Inflammatory macrophage treated with lipopolysaccharide for 4 hours (primary cell): ENCODE results near the gene ZNF282.
"Not testable (repeated sequence)": the region's sequence is repeated elsewhere in the genome, so short reads cannot be mapped to it uniquely, and the experiment has no call there.

Source experiments
- DNase-seq: peaks from one replicate; pipeline ENCODE4 v3.0.0-alpha.2; 2020

ZNF282 gene

DNA sequence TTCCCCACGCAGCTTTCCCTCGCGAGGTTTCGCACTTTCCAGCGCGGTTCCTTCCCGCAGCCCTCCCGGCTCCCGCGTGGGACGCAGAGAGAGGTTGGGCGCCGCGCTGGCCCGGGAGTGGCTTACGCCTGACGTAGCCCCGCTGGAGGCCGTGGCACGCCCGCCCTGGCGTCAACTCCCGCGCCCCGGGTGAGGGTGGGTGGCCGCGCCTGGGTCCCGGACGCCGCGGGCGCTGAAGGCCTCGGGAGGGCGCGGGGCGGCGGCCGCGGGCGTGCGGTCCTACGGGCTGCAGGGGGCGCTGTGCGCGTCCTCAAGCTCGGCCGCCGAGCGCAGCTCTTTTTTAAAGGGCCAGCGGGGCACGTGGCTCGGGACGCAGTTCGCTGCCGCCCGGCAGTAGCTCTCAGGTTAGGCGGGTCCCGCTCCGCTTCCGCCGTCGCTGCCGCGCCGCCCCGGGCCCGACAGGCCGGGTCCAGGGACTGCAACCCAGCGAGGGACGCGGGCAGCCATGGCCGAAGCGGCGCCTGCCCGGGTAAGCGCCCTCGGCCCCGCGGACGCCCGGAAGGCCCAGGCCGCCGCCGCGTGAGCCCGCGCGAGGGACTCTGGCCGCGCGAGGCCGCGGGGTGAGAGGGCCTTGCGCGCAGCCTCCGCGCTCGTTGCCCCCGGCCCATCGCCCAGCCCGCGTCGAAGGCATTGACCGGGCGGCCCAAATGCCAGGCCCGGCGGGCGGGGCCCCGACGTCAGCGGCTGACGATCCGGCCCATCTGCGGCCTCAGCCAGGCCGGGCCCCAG, 66.7 kb downstream of the ZNF282 start, which contains the start of gene ZNF783:
ZNF783 (plus strand) TSS at position 368 of the 789 bp plus-strand sequence; CDS start at position 506, 138 bp downstream.
- peak; percentile 86 for DNase-seq

DNA sequence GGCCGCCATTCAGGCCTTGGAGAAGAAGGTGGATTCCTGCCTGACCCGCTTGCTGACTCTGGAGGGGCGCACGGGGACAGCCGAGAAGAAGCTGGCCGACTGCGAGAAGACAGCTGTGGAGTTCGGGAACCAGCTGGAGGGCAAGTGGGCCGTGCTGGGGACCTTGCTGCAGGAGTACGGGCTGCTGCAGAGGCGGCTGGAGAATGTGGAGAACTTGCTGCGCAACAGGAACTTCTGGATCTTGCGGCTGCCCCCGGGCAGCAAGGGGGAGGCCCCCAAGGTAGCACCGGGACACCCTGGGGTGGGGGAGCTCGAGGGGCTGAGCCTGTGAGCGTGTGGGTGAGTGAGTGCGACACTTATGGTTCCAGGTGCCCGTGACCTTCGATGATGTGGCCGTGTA, 71.1 kb downstream of the ZNF282 start:
- no peak for DNase-seq

DNA sequence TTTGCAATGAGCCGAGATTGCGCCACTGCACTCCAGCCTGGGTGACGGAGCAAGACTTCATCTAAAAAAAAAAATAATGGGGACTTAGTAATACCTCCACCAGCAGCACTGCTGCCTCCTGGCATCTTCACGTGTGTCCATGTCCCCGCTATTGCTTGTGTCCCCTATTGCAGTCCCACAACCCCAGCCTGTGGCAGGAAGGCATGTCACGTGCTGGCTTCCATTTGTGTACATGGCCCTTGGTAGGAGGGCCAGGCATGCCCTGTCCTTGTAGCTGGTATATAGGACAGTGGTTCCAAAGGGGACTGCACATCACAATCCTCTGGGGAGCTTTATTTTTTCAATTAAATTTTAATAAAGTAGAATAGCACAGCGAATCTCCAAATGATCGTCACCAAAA, 72.4 kb downstream of the ZNF282 start:
- no peak for DNase-seq

DNA sequence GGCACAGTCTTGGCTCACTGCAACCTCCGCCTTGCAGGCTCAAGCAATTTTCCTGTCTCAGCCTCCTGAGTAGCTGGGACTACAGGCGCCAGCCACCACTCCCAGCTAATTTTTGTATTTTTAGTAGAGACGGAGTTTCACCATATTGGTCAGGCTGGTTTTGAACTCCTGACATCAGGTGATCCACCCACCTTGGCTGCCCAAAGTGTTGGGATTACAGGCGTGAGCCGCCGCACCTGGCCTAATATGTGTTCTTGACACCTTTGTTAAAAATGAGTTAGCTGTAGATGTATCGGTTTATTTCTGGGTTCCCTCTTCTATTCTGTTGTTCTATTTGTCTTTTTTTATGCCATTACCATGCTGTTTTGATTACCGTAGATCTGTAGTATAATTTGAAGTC, 79.1 kb downstream of the ZNF282 start:
- DNase-seq: not testable (repeated sequence)
